Stimulated activated naive CD8-positive, alpha-beta T cell treated with anti-CD3 and anti-CD28 coated beads, Interleukin-15, amount 100 ng/mL, for 72 hours (primary cell): ENCODE results near the gene TMEM191C.
"Not testable (repeated sequence)": the region's sequence is repeated elsewhere in the genome, so short reads cannot be mapped to it uniquely, and the experiment has no call there.

Experiments used
- ATAC-seq: fragments of 150-1000 bp; cut with Tn5 transposase; 2 replicates; pipeline ENCODE4 v1.10.0; 2021; ENCODE audit warnings: mild to moderate bottlenecking, moderate library complexity
- DNase-seq, 2 donors: peaks; one replicate each; pipeline ENCODE4 v3.0.0; 2021 to 2022
- H3K27ac Mint-ChIP-seq, 2 donors: one replicate each; pipeline ENCODE4 v1.8.0; 2022; ENCODE audit warnings: mild to moderate bottlenecking in 2 of 2, mixed read lengths in 2 of 2, moderate library complexity in 2 of 2
- H3K27me3 Mint-ChIP-seq: one replicate; pipeline ENCODE4 v1.8.0; 2022; ENCODE audit warnings: mixed read lengths
- H3K4me1 Mint-ChIP-seq: one replicate; pipeline ENCODE4 v1.8.0; 2022; ENCODE audit warnings: mild to moderate bottlenecking, mixed read lengths
- H3K4me3 Mint-ChIP-seq, 2 donors: one replicate each; pipeline ENCODE4 v1.8.0; 2022; ENCODE audit warnings: mild to moderate bottlenecking in 2 of 2, mixed read lengths in 2 of 2, moderate library complexity in 1 of 2
- H3K9me3 Mint-ChIP-seq, 2 donors: one replicate each; pipeline ENCODE4 v1.8.0; 2022; ENCODE audit warnings: mixed read lengths in 2 of 2

TMEM191C gene

DNA sequence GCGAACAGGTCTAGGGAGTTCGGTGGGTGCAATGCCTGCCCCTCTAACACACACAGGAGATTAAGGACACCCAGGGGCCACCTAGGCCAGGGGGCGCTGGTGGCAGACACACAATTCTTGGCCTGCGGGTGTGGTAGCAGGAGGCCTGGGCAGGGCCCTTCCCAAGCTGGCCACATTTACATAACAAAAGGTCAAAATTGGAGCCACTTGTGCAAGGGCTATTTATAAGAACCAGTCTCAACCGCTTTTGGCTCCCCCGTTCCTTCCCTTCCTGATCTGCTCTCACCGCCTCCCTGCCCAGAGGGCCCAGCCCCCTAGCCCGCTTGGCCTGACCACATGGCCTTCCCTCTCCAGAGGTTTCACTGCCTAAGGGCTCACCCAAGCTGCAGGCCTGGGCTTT, 25.1 kb downstream of the TMEM191C start:
- not testable (repeated sequence) for DNase-seq, H3K9me3 Mint-ChIP-seq, H3K27me3 Mint-ChIP-seq, H3K27ac Mint-ChIP-seq, H3K4me1 Mint-ChIP-seq, H3K4me3 Mint-ChIP-seq, ATAC-seq

DNA sequence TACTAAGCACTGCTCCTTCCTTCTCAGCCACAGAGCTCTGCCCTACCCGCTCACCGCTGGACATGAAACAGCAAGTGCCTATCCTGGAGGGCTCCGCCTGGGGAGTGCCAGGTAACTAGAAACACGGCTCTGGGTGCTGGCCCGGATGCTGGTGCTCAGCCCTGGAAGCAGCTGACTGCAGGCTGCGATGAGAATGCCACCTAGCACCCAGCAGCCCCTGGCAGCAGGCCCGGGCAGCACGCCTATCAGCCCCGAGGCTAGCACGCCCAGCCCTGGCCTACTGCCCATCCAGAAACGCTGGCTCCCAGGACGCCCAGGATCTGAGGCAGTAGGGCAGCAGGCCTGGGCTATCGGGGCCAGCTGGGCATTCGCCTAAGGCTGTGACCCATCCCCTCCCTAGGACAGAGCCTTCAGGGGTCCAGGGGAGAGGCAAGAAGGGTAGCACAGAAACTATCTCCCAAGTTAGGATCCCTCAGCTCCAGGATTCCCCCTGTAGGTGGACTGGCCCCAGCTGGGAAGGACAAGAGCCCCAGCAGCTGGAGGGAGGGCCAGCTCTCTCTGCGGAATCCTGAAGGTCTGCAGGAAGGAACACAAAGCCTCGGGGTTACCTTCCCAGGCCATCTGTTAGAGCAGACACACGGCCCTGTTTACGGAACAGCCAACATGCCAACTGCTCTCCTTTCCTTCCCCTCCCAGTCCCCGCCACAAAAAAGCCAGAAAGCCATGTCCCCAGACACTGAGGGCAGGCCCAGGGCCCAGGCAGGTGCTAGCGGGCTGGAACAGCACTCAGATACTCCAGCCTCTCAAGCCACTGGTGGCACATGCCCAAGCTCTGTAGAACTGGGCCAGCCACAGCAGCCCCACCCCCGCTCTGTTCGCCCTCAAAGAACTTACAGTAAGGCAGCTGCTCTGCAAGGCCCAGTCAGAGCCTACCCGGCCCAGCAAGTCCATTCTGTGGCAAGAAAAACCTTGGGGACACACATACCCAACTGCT, 26.9 kb downstream of the TMEM191C start:
- not testable (repeated sequence) for H3K9me3 Mint-ChIP-seq, H3K27ac Mint-ChIP-seq, ATAC-seq, H3K27me3 Mint-ChIP-seq, H3K4me3 Mint-ChIP-seq, DNase-seq, H3K4me1 Mint-ChIP-seq

DNA sequence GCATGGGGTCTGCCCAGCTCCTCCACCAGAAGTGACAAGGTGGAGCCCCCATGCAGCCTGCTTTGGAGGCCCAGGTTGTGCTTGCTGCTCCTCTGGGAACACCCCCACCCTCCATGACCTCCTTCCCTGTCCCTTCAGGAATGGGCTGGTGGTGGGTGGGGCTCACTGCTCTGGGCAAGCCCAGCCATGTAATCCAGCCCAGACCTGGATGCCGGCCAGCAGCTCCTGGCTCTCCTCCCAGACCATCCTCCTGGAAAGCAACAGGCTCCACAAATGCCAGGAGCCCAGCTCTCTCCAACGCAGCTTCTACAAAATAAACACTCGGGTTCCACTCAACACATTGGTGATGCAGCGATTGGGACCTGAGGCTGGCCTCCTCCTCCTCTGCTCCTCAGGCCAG, 30.8 kb downstream of the TMEM191C start:
- not testable (repeated sequence) for H3K27ac Mint-ChIP-seq, DNase-seq, ATAC-seq, H3K4me1 Mint-ChIP-seq, H3K4me3 Mint-ChIP-seq, H3K9me3 Mint-ChIP-seq, H3K27me3 Mint-ChIP-seq

DNA sequence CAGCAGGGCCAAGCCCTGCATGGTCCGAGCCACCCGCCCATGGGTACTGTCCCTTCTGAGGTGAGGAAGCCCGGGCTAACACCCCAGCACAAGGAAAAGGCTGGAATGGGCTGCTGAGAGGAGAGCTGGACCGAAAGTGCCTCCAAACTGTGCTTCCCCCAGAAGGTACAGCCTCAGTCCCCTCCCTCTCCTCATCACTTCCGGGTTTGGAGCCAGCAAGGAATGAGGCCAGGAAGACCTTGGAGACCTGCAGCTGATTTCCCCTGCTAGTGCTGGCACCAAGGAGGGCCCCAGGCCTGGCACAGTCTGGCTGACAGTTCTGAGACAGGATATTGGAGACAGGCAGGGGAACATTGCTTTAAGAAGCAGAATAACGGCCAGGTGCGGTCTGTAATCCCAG, 31.3 kb downstream of the TMEM191C start:
- H3K27ac Mint-ChIP-seq, H3K4me1 Mint-ChIP-seq, DNase-seq, ATAC-seq, H3K4me3 Mint-ChIP-seq, H3K9me3 Mint-ChIP-seq, H3K27me3 Mint-ChIP-seq: not testable (repeated sequence)

DNA sequence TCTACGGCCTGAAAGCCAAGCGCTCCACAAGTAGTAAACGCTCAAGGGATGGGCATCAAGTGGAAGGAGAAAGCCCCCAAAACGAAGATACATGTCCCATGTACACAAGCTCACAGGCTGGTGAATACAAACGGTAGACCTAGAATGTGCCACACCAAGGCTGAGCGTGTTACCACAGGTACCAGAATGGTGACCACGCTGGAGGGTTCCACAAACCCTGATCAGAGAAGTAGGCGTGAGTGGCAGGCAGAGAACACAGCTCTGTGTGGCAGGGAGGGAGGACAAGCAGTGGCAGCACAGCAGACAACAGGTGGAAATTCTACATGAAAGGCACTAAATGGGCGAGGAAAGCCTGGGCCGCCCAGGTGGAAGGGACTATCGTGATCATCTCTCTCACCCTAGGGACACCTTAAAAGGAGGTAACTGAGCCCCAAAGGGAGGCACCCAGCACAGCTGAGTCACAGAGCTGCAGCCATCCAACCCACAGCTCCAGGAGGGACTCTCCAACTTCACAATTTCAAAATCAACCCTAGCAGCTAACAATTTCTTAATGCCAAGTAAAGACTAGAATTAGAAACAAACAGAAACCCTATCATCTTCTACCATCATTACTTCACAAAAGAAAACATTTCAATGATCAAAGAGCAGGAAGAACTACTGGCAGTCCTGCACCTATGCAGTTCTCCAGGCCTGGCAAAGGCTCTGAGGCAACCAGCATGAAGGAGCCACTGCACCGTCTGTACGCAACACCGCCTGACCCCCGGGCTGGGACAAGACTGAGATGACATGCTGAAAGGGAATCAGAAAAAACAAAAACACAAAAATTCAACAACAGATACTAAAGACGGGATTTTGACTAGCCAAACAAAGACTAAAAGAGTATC, 32.7 kb downstream of the TMEM191C start:
- DNase-seq, H3K27ac Mint-ChIP-seq, H3K9me3 Mint-ChIP-seq, H3K27me3 Mint-ChIP-seq, H3K4me3 Mint-ChIP-seq, H3K4me1 Mint-ChIP-seq: not testable (repeated sequence)
- peak; percentile 98 for ATAC-seq

DNA sequence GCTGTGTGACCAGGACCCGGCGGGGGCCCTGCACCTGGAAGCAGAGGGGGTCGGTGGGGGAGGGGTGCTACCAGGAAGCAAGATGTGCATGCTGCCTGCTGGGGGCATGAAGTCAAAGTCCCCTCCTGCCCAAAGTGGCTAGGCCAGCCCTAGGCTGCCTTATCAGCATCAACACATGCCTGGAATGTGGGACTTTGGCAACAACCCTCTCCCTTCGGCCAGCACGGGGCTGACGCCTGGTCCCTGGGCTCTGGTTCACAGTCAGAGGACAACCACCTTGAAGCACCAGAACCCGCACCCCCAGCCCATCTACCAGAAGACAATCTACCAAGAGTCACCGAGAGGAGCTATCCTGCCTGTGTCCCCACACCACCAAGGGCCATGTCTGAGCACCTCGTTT, 43.2 kb downstream of the TMEM191C start:
- H3K27ac Mint-ChIP-seq, ATAC-seq, H3K9me3 Mint-ChIP-seq, H3K4me3 Mint-ChIP-seq, H3K4me1 Mint-ChIP-seq, H3K27me3 Mint-ChIP-seq, DNase-seq: not testable (repeated sequence)

DNA sequence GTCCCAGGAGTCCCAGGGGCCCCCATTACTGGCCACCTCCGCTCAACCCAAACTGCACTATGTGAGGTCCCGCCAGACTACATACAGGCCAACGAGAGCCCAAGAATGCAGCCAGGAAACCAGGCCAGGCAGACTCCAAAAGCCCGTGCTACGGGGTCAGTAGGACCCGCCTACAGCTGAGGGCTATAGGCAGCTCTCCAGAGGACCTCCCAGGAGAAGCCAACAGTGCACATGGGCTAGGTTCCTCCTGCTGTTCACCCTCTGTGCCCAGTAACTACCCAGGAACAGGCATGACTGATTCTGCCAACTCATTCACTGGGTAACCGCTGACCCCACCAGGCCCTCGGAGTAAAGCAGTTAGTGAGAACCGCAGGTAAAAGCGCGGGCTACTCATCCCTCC, 44.8 kb downstream of the TMEM191C start:
- H3K9me3 Mint-ChIP-seq, H3K27ac Mint-ChIP-seq, ATAC-seq, H3K27me3 Mint-ChIP-seq, H3K4me3 Mint-ChIP-seq, DNase-seq, H3K4me1 Mint-ChIP-seq: not testable (repeated sequence)

DNA sequence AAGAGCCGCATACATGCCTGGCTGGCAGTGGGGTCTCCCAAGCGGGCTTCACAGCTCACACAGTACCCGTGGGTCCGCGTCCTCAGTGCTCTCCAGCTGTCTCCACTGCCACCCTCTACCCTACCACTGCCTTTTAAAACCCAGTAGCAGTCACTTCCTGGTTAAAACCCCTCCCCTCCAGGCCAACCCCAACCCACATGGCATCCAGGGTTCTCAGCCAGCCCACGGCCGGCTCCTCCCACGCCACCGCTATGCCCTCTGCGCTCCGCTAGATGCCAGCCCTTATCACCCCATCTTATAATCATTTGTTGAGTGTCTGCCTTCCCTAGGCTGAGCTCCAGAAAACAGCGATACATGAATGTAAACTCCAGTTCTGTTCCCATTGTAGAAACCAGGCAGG, 46.9 kb downstream of the TMEM191C start:
- not testable (repeated sequence) for H3K4me3 Mint-ChIP-seq, H3K27ac Mint-ChIP-seq, DNase-seq, H3K9me3 Mint-ChIP-seq, H3K4me1 Mint-ChIP-seq, H3K27me3 Mint-ChIP-seq
- peak; percentile 85 for ATAC-seq

DNA sequence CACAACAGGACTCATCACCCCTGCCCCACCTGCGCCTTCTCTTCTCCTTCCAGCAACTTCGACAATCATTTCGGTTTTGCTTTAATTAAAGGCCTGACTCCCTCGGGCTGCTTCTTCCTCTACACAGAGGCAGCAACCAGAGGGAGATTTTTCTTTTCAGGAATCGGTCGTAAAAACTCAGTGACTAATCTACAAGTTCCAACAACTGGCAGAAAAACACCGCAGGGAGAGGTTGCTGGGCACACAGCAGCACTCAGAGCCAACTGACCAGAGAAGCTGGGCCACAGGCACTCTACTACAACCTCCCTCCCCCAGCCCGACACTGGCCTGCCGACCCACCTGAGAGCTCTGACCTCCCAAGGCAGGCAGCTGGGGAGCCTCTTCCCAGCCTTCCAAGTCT, 48.0 kb downstream of the TMEM191C start:
- H3K4me1 Mint-ChIP-seq, H3K27me3 Mint-ChIP-seq, H3K27ac Mint-ChIP-seq, ATAC-seq, DNase-seq, H3K4me3 Mint-ChIP-seq, H3K9me3 Mint-ChIP-seq: not testable (repeated sequence)

DNA sequence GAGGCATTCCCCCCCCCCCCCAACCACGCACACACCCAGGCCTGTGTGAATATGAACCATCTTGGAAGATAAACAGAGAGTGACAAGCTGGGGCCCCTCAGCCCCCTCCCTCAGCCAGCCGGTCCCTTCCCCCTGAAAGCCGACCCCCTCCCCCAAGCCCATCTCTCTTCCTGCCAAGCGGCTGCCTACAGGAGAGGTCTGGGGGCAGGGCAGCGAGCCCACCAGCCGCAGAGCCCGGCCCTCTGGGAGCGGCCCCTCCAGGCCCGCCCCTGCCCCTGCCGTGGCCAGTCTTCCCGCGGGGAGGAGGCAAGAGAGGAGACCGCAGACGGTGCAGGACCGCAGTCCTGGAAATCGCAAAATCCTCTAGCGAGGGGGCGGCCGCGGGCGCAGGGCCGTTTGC, 49.3 kb downstream of the TMEM191C start:
- DNase-seq, H3K4me3 Mint-ChIP-seq, H3K9me3 Mint-ChIP-seq, H3K27ac Mint-ChIP-seq, H3K4me1 Mint-ChIP-seq, H3K27me3 Mint-ChIP-seq, ATAC-seq: not testable (repeated sequence)

DNA sequence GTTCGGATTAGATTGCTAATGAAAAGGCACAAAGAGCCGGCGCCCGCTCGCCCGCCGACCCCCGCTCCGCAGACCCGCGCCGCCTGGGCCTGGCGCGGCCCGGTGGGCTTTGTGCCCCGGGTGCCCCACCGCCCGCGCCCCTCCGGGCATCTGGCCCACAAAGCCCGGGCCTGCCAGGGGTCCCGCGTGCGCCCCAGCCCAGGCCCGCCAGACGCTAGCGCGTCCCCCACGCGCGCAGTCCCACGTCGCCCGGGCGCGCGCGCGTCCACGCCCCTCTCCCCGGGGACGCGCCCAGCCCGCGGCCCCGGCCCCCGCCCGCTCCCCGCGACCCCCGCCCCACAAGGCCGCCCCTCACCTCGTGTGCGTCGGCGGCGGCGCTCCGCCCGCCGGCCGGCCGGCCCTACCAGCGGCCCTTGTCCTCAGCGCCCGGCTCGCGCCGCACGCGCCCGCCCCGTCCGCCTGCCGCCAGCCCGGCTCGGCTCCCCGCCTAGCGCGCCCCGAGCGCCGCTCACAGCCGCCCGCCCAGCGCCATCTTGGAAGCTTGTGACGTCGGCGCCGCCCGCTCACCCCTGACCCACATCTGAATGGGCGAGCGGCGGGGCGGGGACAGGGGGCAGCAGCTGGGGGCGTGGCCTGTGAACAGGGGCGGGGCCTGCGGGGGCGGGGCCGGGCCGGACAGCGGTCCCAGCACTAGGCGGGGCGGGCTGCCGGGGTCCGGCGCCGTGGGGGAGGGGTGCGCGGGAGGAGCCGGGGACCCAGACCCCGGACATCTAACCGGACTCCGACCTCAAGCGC, 50.0 kb downstream of the TMEM191C start:
- not testable (repeated sequence) for H3K4me1 Mint-ChIP-seq, H3K27me3 Mint-ChIP-seq, H3K4me3 Mint-ChIP-seq, H3K27ac Mint-ChIP-seq, DNase-seq, H3K9me3 Mint-ChIP-seq
- ATAC-seq = peak; percentile 88
